K562 (cell line): ENCODE results near the gene MFAP2.

Source experiments
- BACH1 ChIP-seq: fragments of 200-800 bp; sonication (Bioruptor generic); IDR thresholded peaks from 2 replicates; pipeline ENCODE4 v1.6.1; 2016; ENCODE audit warnings: missing genetic modification characterization, missing compliant biosample characterization
- CHD4 ChIP-seq: fragments of 200-600 bp; sonication (generic); IDR thresholded peaks from 3 replicates; pipeline ENCODE4 v1.6.1; 2012; ENCODE audit warnings: low read depth, mild to moderate bottlenecking, mixed read lengths, low read length, inconsistent platforms; ENCODE audit not compliant: insufficient read depth, insufficient replicate concordance, poor library complexity, severe bottlenecking
- FOS ChIP-seq: IDR thresholded peaks from 3 replicates; pipeline ENCODE4 v1.6.1; 2011; ENCODE audit not compliant: insufficient read length; ENCODE audit errors: extremely low read depth
- GATAD2B ChIP-seq: fragments of 450-650 bp; IDR thresholded peaks from 2 replicates; pipeline ENCODE4 v1.6.1; 2017; ENCODE audit warnings: mild to moderate bottlenecking, borderline replicate concordance
- MAZ ChIP-seq, 2 experiments: fragments of 450-650 bp in 1 of 2; sonication (generic) in 1 of 2; formaldehyde crosslinking; IDR thresholded peaks in 1 of 2; conservative IDR thresholded peaks in 1 of 2; 2 replicates each; pipeline versions ENCODE4 v1.4.0 to v1.5.0; 2020; ENCODE audit warnings: mild to moderate bottlenecking in 1 of 2, missing genetic modification reagents in 1 of 2
- MTA3 ChIP-seq: fragments of 450-650 bp; formaldehyde crosslinking; IDR thresholded peaks from 2 replicates; pipeline ENCODE4 v1.6.1; 2017; ENCODE audit warnings: mild to moderate bottlenecking, borderline replicate concordance
- NCOR1 ChIP-seq: fragments of 450-650 bp; IDR thresholded peaks from 2 replicates; pipeline ENCODE4 v1.6.1; 2016; ENCODE audit warnings: mild to moderate bottlenecking, moderate library complexity
- NR3C1 ChIP-seq: sonication (generic); formaldehyde crosslinking; IDR thresholded peaks from 2 replicates; pipeline ENCODE4 v1.8.1; 2022; ENCODE audit warnings: missing genetic modification reagents
- POLR2A ChIP-seq: fragments of 450-650 bp; conservative IDR thresholded peaks from 2 replicates; pipeline ENCODE4 v1.6.1; 2016
- ZC3H11A ChIP-seq: IDR thresholded peaks from 2 replicates; pipeline ENCODE4 v1.6.1; 2012; ENCODE audit warnings: low read depth, low read length, improper control_type of control experiment
- ZFP36 ChIP-seq: fragments of 150-350 bp; IDR thresholded peaks from 2 replicates; pipeline ENCODE4 v1.6.1; 2018; ENCODE audit warnings: low read length, low read depth; ENCODE audit not compliant: partially characterized antibody
- ZNF311 ChIP-seq: fragments of 250-450 bp; sonication (Bioruptor Pico); IDR thresholded peaks from 2 replicates; pipeline ENCODE4 v1.4.0; 2020; ENCODE audit warnings: mild to moderate bottlenecking, moderate library complexity
- TF ChIP-seq, protein P1 (sequence below): IDR thresholded peaks from 2 replicates; pipeline ENCODE4 v1.6.1; 2012; ENCODE audit warnings: low read depth, low read length, improper control_type of control experiment, borderline replicate concordance

DNA sequence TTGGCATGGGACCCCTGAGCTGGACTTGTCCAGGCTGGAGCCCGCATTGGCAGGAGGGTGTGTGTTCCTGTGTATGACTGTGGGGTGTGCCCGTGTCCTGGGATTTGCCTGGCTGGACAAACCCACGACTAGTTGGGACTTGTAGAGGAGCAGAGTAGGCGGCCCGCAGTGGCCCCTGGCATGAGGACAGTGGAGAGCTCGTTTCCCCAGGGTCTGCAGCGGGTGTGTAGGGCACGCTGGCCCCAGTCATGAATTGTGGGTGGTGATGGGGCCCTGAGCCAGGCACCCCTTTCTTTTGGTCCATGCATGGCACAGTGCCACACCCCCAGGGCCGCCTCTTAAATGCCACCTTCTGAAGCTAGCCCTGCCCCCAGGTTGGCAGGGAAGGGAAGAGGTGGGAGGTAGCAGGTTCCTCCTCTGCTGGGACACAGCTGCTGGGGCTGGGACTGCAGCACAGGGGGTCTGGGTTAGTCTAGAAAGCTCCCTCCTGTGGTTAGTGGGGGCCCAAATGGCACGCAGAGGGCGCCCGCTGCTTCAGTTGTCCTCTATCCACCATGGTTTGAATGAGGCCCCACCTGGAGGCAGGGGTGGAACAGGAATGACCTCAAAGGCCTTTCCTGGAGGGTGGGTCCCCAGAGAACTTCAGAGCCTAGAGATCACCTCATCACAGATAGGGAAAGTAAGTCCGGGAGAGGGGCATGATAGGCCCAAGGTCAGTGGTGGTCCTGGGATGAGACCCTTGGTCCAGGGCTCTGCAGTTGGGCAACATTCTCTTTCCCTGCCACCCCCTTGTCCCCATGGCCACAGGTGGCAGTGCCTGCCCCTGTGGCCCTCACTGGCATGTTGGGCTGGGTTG is 54.6 kb downstream of the MFAP2 start:
- TF ChIP-seq CHD4 (no peak), NR3C1 (CRISPR knock-in tag) (no peak), NCOR1 (no peak), MAZ (CRISPR knock-in tag; conservative IDR thresholded peaks at IDR 0.05 in 1 of 2, IDR thresholded peaks at IDR 0.05 in 1 of 2) (no peak), ZNF311 (CRISPR knock-in tag) (no peak), FOS (no peak), ZFP36 (no peak), MTA3 (no peak), BACH1 (tag) (no peak), POLR2A (no peak), ZC3H11A (no peak), GATAD2B (no peak)
- TF ChIP-seq, protein P1, sequence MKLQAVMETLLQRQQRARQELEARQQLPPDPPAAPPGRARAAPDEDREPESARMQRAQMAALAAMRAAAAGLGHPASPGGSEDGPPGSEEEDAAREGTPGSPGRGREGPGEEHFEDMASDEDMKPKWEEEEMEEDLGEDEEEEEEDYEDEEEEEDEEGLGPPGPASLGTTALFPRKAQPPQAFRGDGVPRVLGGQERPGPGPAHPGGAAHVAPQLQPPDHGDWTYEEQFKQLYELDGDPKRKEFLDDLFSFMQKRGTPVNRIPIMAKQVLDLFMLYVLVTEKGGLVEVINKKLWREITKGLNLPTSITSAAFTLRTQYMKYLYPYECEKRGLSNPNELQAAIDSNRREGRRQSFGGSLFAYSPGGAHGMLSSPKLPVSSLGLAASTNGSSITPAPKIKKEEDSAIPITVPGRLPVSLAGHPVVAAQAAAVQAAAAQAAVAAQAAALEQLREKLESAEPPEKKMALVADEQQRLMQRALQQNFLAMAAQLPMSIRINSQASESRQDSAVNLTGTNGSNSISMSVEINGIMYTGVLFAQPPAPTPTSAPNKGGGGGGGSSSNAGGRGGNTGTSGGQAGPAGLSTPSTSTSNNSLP: no peak
